ENCODE results near the gene VWA7. TPM values are rescaled to one million over a fixed set of nuclear protein-coding genes. Genes with fewer than 3 reads are reported as not detected.

VWA7 gene
- total RNA-seq, 1 experiment from 2014 or later: 2.5 TPM

GRCh38 chr6:31768363-31769257 lies 8.5 kb downstream of the VWA7 start:
- H2AFZ ChIP-seq (ENCODE audit: low read length): no peak overlapping the region
- H2BK12ac ChIP-seq (ENCODE audit: insufficient read length, low read depth, low read length): no peak overlapping the region
- H2BK15ac ChIP-seq (ENCODE audit: low read depth, low read length): no peak overlapping the region
- no peak overlapping the region for H2BK5ac ChIP-seq (ENCODE audit: insufficient read length, low read length)
- H3K9ac ChIP-seq (ENCODE audit: extremely low read depth, insufficient read length, low read length): no peak overlapping the region
- H4K20me1 ChIP-seq (ENCODE audit: control insufficient read depth, insufficient read depth, insufficient read length): no peaks in the 10 kb centered on the region
- H3K4ac ChIP-seq (ENCODE audit: low read depth, low read length): no peak overlapping the region
- no peak overlapping the region for H4K91ac ChIP-seq (ENCODE audit: insufficient read length, low read depth, low read length)
- no peaks in the 10 kb centered on the region for H3K9me3 ChIP-seq (ENCODE audit: control insufficient read depth, low read depth, low read length)
- H2BK120ac ChIP-seq (ENCODE audit: low read depth, low read length, poor library complexity, severe bottlenecking): no peak overlapping the region
- no peak overlapping the region for H3K14ac ChIP-seq (ENCODE audit: insufficient read depth, low read length)
- no peak overlapping the region for H3K56ac ChIP-seq (ENCODE audit: insufficient read length, low read depth, low read length)
- no peak overlapping the region for H3T11ph ChIP-seq (ENCODE audit: low read length)
- H3K23me2 ChIP-seq (ENCODE audit: insufficient read length, low read depth, low read length, poor library complexity, severe bottlenecking): no peaks in the 10 kb centered on the region
- H4K5ac ChIP-seq (ENCODE audit: insufficient read length, low read depth, low read length): no peak overlapping the region
- no peak overlapping the region for H2BK20ac ChIP-seq (ENCODE audit: low read depth, low read length, poor library complexity, severe bottlenecking)
- WGBS (ENCODE audit: extremely low coverage, insufficient read length, low lambda C conversion rate): no CpG with 5 or more reads among the region's 18 CpGs
- Mint-ChIP-seq H3K9me3 (no peaks in the 10 kb centered on the region; a peak in 1 of 5 replicates), H3K27ac (no peak overlapping the region), H3K4me3 (no peak overlapping the region), H3K27me3 (ENCODE audit: low read depth) (no peaks in the 10 kb centered on the region; the same call in 1 of the 2 replicates), H3K36me3 (ENCODE audit: insufficient read depth in 1 of 3, low read depth in 3 of 3) (peaks cover 0 to 6% (median 2%) of the 10 kb centered on the region in 3 experiments; a peak in 4 of 7 replicates), H3K4me1 (peaks cover 16 to 19% of the 10 kb centered on the region in 2 experiments)
- no peak overlapping the region for H3K27ac ChIP-seq (ENCODE audit: insufficient read length, low read depth, low read length)
- no peaks in the 10 kb centered on the region for H3K79me2 ChIP-seq (ENCODE audit: insufficient read depth, low read length)
- H2AK5ac ChIP-seq (ENCODE audit: insufficient read length, low read length): no peak overlapping the region
- no peaks in the 10 kb centered on the region for H3K79me1 ChIP-seq (ENCODE audit: insufficient read depth, low read depth, low read length, poor library complexity, severe bottlenecking)
- no peak for TF ChIP-seq CTCF (conservative IDR thresholded peaks at IDR 0.05)
- H3K4me2 ChIP-seq (ENCODE audit: insufficient read depth, insufficient read length, low read length): no peak overlapping the region
- H3K27me3 ChIP-seq (ENCODE audit: insufficient read depth, low read length): no peaks in the 10 kb centered on the region
- no peak overlapping the region for H3K23ac ChIP-seq (ENCODE audit: insufficient read length, low read depth, low read length)
- no peak for DNase-seq
- H4K8ac ChIP-seq (replicated peaks; ENCODE audit: insufficient read length, low read depth, low read length): no peak overlapping the region
- no peaks in the 10 kb centered on the region for H3K4me1 ChIP-seq (ENCODE audit: insufficient read depth, low read length)
- no peak overlapping the region for H3K18ac ChIP-seq (ENCODE audit: insufficient read length, low read depth, low read length)

All from H9 (cell line).